ENCODE measurements around the gene FLT4. TPM values are rescaled to one million over a fixed set of nuclear protein-coding genes. Genes with fewer than 3 reads are reported as not detected.
A peak's percentile ranks its signal among the peaks of the same experiment; 100 is the strongest.

FLT4 gene
- total and polyA plus RNA-seq, 2 experiments from 2014 or later, result 3.4 to 13.8 TPM

DNA sequence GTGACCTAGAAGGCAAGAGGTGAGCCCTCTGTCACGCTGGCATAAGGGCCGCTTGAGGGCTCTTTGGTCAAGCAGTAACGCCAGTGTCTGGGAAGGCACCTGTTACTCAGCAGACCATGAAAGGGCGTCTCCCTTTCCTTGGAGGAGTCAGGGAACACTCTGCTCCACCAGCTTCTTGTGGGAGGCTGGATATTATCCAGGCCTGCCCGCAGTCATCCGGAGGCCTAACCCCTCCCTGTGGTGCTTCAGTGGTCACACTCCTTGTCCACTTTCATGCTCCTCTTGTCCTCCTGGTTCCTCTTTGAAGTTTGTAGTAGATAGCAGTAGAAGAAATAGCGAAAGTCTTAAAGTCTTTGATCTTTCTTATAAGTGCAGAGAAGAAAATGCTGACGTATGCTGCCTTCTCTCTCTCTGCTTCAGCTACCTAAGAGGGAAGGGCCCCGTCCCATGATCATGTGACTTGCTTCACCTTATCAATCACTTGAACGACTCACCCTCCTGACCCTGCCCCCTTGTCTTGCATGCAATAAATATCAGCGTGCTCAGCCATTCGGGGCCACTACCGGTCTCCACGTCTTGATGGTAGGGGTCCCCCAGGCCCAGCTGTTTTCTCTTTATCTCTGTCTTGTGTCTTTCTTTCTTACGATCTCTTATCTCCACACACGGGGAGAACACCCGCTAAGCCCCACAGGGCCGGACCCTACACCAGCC, 41.4 kb downstream of the FLT4 start (continued):
- TF ChIP-seq, protein P1, sequence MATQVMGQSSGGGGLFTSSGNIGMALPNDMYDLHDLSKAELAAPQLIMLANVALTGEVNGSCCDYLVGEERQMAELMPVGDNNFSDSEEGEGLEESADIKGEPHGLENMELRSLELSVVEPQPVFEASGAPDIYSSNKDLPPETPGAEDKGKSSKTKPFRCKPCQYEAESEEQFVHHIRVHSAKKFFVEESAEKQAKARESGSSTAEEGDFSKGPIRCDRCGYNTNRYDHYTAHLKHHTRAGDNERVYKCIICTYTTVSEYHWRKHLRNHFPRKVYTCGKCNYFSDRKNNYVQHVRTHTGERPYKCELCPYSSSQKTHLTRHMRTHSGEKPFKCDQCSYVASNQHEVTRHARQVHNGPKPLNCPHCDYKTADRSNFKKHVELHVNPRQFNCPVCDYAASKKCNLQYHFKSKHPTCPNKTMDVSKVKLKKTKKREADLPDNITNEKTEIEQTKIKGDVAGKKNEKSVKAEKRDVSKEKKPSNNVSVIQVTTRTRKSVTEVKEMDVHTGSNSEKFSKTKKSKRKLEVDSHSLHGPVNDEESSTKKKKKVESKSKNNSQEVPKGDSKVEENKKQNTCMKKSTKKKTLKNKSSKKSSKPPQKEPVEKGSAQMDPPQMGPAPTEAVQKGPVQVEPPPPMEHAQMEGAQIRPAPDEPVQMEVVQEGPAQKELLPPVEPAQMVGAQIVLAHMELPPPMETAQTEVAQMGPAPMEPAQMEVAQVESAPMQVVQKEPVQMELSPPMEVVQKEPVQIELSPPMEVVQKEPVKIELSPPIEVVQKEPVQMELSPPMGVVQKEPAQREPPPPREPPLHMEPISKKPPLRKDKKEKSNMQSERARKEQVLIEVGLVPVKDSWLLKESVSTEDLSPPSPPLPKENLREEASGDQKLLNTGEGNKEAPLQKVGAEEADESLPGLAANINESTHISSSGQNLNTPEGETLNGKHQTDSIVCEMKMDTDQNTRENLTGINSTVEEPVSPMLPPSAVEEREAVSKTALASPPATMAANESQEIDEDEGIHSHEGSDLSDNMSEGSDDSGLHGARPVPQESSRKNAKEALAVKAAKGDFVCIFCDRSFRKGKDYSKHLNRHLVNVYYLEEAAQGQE (IDR thresholded peaks at IDR 0.05; ENCODE audit: unreplicated experiment), result no peak
- TF ChIP-seq NANOG (IDR thresholded peaks at IDR 0.05; ENCODE audit: borderline replicate concordance) (no peak), POLR2AphosphoS5 (IDR thresholded peaks at IDR 0.05; ENCODE audit: low read depth) (no peak), EZH2 (IDR thresholded peaks at IDR 0.05; ENCODE audit: low read depth, unreplicated experiment) (no peak)

DNA sequence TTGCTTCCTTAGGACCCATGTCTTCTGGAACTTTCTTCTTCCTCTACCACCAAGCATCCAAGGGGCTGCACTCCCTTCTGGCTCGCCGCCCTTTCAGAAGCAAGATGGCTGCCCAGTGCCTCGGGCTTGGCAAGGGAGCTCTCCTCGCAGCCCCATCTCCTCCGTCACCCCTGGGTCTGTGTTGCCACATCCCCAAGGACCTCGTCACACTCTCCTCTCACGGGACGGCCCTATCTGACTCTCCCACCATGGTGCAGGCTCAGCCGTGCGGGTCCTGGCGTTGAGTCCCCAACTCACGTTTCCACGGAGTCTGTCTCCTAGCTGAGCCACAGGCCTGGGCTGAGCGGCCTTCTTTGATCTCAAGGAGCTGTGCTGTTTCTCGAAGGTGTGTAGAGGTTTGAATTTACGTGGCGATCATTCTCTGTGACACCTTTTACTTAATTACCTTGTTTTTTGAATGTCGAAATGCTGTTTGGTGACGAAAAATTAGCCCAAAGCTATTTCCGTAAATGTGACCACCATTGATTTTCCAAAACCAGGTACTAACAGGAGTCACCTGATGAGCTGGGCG, 43.1 kb downstream of the FLT4 start:
- Histone ChIP-seq H3K79me2 (replicated peaks; ENCODE audit: insufficient read depth) (no peaks in the 10 kb centered on the region), H3K9me2 (ENCODE audit: insufficient read depth) (no peaks in the 10 kb centered on the region), H3F3A (replicated peaks; ENCODE audit: low read depth) (no peaks in the 10 kb centered on the region), H3K27me3 (ENCODE audit: insufficient read depth) (no peaks in the 10 kb centered on the region), H4K20me1 (replicated peaks; ENCODE audit: insufficient read depth) (no peaks in the 10 kb centered on the region), H3K36me3 (ENCODE audit: insufficient read depth) (no peaks in the 10 kb centered on the region), H3K4me3 (no peak overlapping the region), H3K4me1 (ENCODE audit: insufficient read depth) (no peaks in the 10 kb centered on the region), H3K27ac (ENCODE audit: low read depth) (no peak overlapping the region), H2AFZ (no peak overlapping the region), H3K4me2 (no peak overlapping the region)
- Mint-ChIP-seq H3K4me3 (no peak overlapping the region), H3K27me3 (ENCODE audit: insufficient read depth, low read depth, poor library complexity) (peaks cover 14% of the 10 kb centered on the region), H3K9me3 (no peaks in the 10 kb centered on the region), H3K27ac (no peak overlapping the region), H3K36me3 (ENCODE audit: low read depth) (no peaks in the 10 kb centered on the region), H3K4me1 (peaks cover 7% of the 10 kb centered on the region; the same call in 1 of the 3 replicates)
- TF ChIP-seq POLR2AphosphoS5 (IDR thresholded peaks at IDR 0.05; ENCODE audit: low read depth), result no peak
- no peak for TF ChIP-seq ZNF114 (CRISPR knock-in tag; IDR thresholded peaks at IDR 0.05)
- TF ChIP-seq, protein P2, sequence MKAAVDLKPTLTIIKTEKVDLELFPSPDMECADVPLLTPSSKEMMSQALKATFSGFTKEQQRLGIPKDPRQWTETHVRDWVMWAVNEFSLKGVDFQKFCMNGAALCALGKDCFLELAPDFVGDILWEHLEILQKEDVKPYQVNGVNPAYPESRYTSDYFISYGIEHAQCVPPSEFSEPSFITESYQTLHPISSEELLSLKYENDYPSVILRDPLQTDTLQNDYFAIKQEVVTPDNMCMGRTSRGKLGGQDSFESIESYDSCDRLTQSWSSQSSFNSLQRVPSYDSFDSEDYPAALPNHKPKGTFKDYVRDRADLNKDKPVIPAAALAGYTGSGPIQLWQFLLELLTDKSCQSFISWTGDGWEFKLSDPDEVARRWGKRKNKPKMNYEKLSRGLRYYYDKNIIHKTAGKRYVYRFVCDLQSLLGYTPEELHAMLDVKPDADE (IDR thresholded peaks at IDR 0.05), result no peak
- no peak for TF ChIP-seq NANOG (IDR thresholded peaks at IDR 0.05; ENCODE audit: borderline replicate concordance)
- no peak for TF ChIP-seq ZNF331 (CRISPR knock-in tag; IDR thresholded peaks at IDR 0.05; ENCODE audit: low read depth)
- TF ChIP-seq STAT1 (IDR thresholded peaks at IDR 0.05; ENCODE audit: unreplicated experiment), result no peak
- ATAC-seq (peak; percentile 17), DNase-seq (ENCODE audit: low spot score) (no peak)
